GM18502 (cell line): ENCODE results near the gene PFKFB2.

ENCODE experiments used
- ATAC-seq: cut with Tn5 transposase; IDR thresholded peaks from one replicate; pipeline ENCODE4 v1.9.1; 2021; ENCODE audit warnings: mild to moderate bottlenecking; ENCODE audit not compliant: unreplicated experiment, poor library complexity

The PFKFB2 gene

GRCh38 chr1:207060596-207060995, 7.5 kb downstream of the PFKFB2 start:
- no peak for ATAC-seq

DNA sequence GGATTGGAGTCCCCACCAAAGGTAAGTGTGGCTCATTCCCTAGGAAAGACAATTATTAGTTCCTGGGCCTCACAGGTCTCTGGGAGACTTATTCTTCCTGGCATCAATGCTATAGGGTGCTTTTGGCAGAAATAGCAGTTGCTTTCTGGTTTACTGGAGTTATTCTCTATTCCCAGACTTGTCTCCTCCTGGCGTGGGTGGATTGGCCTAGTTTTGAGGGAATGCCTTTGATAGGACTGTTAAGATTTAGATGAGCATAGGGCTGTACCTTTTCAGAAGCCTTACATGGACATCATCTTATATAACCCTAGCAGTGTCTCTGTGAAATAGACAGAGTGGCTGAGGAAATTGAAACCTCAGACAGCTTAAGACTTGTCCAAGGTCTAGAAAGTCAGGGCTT, 9.0 kb downstream of the PFKFB2 start:
- ATAC-seq, result no peak

GRCh38 chr1:207063014-207063413, 9.9 kb downstream of the PFKFB2 start:
- ATAC-seq, result no peak

GRCh38 chr1:207064561-207064960, 11.5 kb downstream of the PFKFB2 start:
- no peak for ATAC-seq

DNA sequence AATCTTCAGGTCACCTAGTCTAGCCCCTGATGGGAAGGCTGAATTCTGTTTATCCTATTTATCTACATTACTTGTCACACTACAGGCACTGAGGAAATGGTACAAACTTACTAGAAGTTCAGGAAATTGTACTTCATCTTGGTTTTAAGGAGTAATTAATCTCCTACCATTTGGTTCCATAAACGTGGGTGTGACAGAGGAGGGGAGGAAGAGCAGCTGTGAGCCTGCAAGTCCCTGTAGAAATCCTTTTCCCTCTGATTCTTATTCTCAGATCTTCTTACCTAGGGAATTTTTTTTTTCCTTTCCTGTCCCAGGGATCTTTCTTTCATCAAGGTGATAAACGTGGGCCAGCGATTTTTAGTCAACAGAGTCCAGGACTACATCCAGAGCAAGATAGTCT, 14.1 kb downstream of the PFKFB2 start:
- no peak for ATAC-seq

DNA sequence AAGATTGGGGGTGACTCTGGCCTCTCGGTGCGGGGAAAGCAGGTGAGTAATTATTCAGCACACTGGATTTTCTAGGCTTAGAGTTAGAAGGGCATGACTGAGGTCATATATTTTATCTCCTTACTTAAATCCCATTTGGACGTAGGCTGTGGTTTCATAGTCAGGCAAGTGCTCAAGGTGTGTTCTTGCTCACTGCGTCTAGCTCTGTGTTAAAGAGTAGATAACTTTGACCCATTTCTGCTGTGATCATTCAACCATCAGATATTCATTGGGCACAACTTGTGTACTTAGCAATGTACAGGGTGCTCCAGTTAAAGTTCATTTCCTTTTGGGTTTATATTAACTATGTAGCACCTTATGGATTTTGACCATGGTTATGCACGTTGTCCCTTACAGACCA, 14.6 kb downstream of the PFKFB2 start:
- ATAC-seq, result no peak

- ATAC-seq, result no peak
These were observed 16.0 kb downstream of the PFKFB2 start for GRCh38 chr1:207069061-207069460.

GRCh38 chr1:207069858-207070506, 16.9 kb downstream of the PFKFB2 start:
- no peak for ATAC-seq

DNA sequence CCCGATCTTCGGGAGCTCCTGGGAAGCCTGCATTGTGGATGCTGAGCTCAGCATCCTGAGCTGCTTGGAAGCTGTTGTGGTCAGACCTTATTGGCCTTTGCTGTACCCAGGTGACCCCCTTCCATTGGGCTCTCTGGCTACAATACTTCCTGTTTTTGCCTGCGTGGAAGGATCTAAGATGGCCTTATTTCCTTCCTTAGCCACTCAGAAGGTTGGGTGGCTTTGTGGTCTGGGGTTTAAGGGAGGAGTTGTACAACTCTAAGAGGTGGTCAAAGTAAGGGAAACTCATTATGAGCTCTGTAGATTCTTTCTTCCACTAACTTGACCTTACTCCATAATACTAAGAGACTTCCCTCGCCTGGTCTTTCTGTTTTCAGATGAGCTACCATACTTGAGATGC, 17.7 kb downstream of the PFKFB2 start:
- no peak for ATAC-seq

DNA sequence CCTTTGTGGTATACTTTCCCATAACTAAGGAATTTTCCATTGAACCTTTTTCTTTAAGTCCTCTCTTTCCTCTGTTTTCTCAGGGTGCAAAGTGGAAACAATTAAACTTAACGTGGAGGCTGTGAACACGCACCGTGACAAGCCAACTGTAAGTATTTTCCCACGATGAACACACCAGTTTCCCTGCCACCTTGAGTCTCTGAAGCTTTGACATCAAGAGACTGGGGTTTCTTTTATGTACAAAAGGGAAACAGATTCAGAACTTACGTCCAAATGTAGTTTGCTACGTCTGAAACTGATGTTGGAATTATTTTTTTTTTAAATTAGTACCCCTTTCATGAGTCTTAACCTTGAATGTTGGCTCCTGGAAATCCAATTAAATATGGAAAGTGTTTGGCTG, 18.4 kb downstream of the PFKFB2 start:
- no peak for ATAC-seq

- ATAC-seq, result no peak
These were observed 19.2 kb downstream of the PFKFB2 start for GRCh38 chr1:207072233-207072632.

- ATAC-seq, result no peak
These were observed 21.1 kb downstream of the PFKFB2 start for GRCh38 chr1:207073906-207074820.

DNA sequence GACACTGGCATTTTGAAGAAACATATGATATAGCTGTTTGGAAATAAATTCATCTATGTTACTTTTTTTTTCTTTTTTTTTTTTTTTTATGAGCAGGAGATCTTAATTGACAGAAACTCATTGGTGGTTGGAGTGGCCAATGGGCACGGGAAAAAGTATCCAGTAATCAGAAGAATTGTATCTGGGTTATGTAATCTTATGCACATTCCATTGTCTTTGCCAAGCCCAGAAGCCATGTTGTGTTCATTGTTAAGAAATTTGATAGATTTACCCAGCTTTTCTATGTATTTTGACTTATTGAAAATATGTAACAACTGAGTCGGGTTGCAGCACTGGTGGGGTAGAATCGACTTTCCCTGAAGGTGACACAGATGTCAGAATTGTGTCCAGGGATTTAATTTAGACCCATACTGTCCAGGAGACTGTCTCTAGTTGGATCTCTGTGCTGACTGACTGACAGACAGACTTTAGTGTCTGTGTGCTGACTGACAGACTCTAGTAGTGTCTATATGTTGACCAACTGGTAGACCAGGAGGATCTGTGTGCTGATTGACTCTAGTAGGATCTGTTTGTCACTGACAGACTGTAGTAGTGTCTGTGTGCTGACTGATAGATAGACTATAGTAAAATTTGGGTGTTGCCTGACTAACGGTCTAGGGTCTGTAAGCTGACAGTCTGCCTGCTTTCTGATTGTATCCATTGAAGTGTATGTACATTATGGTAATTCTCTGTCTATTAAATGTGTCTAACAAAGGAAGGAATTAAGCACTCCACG, 23.3 kb downstream of the PFKFB2 start:
- ATAC-seq, result no peak

GRCh38 chr1:207077012-207077411, 23.9 kb downstream of the PFKFB2 start:
- ATAC-seq, result no peak

GRCh38 chr1:207077470-207078377, 24.6 kb downstream of the PFKFB2 start:
- no peak for ATAC-seq

DNA sequence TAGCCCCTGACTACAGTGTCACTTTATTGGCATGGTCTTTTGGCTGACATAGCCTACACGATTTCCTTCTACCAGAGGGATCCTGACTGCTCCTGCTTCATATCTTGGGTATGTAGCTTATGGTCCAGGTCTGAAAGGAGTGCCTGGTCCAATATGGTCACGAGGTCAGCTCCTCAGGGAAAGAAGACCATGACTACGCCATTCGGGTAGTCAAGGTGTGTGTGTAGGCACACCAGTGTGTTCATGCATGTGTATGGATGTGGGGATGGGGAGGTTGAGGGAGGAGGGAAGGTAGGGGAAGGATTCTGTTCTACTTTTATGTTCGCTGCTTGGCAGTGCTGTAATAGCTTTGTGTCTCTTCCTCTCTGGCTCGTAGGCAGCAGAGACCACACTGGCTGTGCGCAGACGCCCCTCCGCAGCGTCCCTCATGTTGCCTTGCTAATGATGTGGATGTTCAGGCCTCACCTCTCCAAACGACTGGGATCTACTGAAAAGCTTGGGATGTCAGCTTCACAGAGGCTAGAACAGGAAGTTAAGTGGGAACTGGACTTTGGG, 25.6 kb downstream of the PFKFB2 start:
- ATAC-seq, result no peak

DNA sequence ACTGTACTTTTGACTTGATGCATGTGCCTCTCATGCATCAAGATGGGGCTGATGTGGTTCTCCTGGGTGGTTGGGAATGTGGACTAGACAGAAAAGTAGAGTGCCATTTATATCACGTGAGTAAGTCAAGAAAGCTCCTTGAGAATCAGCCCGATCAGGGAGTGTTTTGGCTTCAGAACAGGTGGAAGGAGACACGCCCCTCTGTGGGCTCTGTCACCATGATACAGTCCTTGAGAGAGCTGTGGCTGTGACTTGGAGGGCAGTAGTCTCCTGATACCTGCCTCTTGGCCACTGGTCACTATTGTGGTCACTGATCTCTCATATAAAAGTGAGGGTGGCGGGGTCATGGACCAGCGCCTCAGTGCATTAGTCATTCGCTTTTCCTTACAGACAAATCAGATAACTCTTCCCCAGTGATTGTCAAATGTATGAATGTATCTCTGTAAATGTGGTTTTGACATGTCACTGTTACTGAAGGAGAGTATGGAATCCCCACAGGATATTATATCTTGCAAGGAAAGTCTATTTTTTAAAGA, 26.7 kb downstream of the PFKFB2 start:
- ATAC-seq, result no peak

DNA sequence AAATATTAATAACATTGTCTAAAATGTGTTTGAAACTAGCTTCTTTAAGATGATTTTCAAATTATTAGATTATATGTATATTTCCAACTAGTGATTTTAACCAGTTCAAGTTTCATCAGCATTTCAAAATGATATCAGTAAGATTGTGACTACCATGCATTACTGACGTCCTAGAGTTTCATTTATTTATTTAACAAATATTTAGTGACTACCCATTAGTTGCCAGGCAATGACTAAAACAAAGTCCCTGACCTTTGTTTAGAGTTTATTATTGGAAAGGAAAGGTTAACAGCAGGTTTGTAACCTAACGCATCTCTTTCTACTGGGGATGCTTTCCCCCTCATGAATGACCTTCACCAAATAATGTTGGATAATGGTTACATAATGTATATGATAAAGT, 28.0 kb downstream of the PFKFB2 start:
- no peak for ATAC-seq

DNA sequence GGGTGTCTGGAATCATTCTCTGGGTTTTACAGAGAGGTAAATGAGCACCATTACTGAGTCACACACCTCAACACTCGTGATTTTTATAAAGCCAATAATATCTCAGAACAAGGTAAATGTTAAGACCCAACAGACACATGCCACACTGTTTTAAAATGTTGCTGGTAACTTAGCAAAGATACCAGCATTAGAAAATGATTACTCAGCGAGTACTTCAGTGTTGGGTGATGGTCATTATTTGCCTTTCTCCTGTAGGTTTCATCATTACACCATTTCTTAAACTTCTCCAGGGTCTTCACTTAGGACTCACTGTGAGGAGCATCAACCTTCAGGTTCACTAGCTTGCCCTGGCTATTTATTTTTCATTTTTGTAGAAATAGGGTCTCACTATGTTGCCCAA, 28.7 kb downstream of the PFKFB2 start:
- no peak for ATAC-seq
